Type B pancreatic cell (in vitro differentiated cells): Measurements from ENCODE around the gene REG1B. TPM values are rescaled to one million over a fixed set of nuclear protein-coding genes. Genes with fewer than 3 reads are reported as not detected.

ENCODE experiments used
- DNase-seq: peaks from one replicate; pipeline ENCODE4 v3.0.0; 2021; ENCODE audit warnings: mixed read lengths; ENCODE audit not compliant: unreplicated experiment; ENCODE audit errors: extremely low spot score
- H3K27ac Mint-ChIP-seq: 2 replicates; pipeline ENCODE4 v1.8.0; 2021; ENCODE audit warnings: mild to moderate bottlenecking, mixed read lengths
- H3K27me3 Mint-ChIP-seq: 2 replicates; pipeline ENCODE4 v1.8.0; 2021; ENCODE audit warnings: mixed read lengths
- H3K36me3 Mint-ChIP-seq: 2 replicates; pipeline ENCODE4 v1.8.0; 2021; ENCODE audit warnings: mixed read lengths
- H3K4me1 Mint-ChIP-seq: one replicate; pipeline ENCODE4 v1.8.0; 2021; ENCODE audit warnings: mixed read lengths; ENCODE audit not compliant: unreplicated experiment
- H3K4me3 Mint-ChIP-seq: 2 replicates; pipeline ENCODE4 v1.8.0; 2021; ENCODE audit warnings: mild to moderate bottlenecking, mixed read lengths
- H3K9me3 Mint-ChIP-seq: 2 replicates; pipeline ENCODE4 v1.8.0; 2021; ENCODE audit warnings: mixed read lengths
- total RNA-seq: library from RNA; stranded (reverse); gene quantifications from 2 replicates; pipeline ENCODE4 v1.2.1, GENCODE V29; 2021; ENCODE audit warnings: low replicate concordance
- TF ChIP-seq, protein P1 (sequence below): fragments of 200-600 bp; sonication (generic); conservative IDR thresholded peaks from 2 replicates; pipeline ENCODE4 v1.5.0; 2021; ENCODE audit warnings: antibody characterized with exemption, mild to moderate bottlenecking

Gene REG1B
- total RNA-seq, 1 donor from 2014 or later, result not detected

DNA sequence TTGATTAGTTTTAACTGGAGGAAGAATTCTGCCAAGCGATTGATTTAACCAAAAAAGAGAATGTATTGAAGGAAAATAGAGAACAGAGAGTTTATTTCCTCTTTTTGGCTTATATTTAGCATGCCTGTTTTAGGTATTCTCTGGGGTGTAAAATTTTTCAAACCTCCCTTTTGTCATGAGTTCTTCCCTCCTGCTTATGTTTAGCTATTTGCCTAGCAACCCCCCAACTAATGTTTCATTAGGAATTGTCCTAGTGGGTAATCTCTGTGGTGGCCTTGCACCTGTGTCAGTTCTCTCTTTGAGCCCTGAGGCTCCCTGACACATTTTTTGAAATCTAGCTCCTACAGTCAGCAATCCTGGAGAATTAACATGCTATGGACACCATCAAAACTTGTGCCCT, 12.5 kb upstream of the REG1B start:
- TF ChIP-seq, protein P1, sequence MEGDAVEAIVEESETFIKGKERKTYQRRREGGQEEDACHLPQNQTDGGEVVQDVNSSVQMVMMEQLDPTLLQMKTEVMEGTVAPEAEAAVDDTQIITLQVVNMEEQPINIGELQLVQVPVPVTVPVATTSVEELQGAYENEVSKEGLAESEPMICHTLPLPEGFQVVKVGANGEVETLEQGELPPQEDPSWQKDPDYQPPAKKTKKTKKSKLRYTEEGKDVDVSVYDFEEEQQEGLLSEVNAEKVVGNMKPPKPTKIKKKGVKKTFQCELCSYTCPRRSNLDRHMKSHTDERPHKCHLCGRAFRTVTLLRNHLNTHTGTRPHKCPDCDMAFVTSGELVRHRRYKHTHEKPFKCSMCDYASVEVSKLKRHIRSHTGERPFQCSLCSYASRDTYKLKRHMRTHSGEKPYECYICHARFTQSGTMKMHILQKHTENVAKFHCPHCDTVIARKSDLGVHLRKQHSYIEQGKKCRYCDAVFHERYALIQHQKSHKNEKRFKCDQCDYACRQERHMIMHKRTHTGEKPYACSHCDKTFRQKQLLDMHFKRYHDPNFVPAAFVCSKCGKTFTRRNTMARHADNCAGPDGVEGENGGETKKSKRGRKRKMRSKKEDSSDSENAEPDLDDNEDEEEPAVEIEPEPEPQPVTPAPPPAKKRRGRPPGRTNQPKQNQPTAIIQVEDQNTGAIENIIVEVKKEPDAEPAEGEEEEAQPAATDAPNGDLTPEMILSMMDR, result no peak
- DNase-seq, result no peak
- no peaks in the 10 kb centered on the region for H3K27me3 Mint-ChIP-seq
- H3K9me3 Mint-ChIP-seq, result peaks cover 8% of the 10 kb centered on the region
- H3K36me3 Mint-ChIP-seq, result no peaks in the 10 kb centered on the region
- no peak overlapping the region for H3K4me3 Mint-ChIP-seq
- H3K4me1 Mint-ChIP-seq, result peaks cover 5% of the 10 kb centered on the region
- no peak overlapping the region for H3K27ac Mint-ChIP-seq

DNA sequence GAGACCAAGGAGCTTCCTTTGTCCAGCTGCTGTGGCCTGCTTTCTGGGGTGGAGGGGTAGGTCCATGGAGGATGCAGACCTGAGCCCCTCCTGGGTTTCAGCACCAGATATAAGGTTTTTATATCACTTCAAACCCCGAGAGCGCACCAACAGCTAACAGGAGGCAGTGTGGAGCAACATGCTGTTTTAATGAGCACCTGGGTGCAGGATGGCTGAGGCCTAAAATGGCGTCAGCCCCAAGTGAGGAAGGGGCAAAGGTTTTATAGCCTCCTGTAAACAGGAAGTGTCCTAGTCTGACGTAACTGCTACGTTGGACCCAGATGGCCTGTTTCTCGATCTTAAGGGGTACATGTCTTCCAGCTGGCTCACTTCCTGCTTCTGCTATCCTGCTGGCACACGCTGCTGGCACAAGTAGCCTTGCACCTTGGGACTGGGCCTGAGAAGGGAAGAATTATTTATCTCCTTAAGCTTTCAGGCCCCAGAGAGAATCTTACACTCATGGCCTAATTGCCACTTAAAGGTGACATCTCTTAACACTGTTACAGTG, 11.4 kb upstream of the REG1B start:
- H3K27me3 Mint-ChIP-seq, result no peaks in the 10 kb centered on the region
- peaks cover 8% of the 10 kb centered on the region for H3K9me3 Mint-ChIP-seq
- H3K4me1 Mint-ChIP-seq, result peaks cover 5% of the 10 kb centered on the region
- H3K36me3 Mint-ChIP-seq, result no peaks in the 10 kb centered on the region
- no peak overlapping the region for H3K27ac Mint-ChIP-seq
- TF ChIP-seq, protein P1, result no peak
- no peak overlapping the region for H3K4me3 Mint-ChIP-seq
- no peak for DNase-seq

DNA sequence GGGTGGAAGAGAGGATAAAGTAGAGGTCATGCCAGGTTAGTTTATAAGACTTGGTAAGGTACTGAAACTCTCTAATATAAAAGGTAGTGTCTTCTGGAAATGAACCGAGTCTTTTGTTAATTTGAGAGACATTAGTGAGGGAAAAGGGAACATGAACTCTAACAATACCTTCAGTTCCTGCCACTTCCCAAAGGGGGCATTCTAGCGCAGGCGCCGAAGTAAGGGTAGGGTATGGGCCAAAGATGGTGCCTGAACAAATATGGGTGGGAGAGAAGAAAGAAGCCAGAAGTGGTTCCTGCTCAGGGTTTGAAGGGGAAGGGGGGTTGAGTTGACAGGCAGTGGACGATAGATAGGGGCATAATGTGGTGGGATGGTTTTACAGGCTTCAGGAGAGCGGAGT, 10.1 kb upstream of the REG1B start:
- Mint-ChIP-seq H3K27ac (no peak overlapping the region), H3K9me3 (peaks cover 8% of the 10 kb centered on the region), H3K4me1 (peaks cover 5% of the 10 kb centered on the region), H3K36me3 (no peaks in the 10 kb centered on the region), H3K27me3 (no peaks in the 10 kb centered on the region), H3K4me3 (no peak overlapping the region)
- TF ChIP-seq, protein P1, result no peak
- no peak for DNase-seq

DNA sequence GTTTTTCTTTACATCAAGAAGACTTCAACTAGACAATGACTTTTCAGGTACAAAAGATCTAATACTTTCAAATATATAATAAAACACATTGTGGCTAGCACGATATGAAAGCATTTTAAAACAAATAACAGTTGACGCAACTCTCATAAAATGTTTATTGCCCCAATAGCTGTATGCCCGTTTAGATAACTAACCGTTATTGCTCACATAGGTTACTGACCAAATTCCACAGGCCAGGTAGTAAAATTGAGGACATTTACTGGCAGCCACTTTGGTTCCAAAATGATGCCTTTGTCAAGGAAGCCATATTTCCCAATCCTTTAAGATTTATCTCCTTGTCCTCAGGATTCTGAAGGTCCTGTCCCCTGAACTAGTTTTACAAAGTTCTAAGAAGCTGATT, 2.9 kb upstream of the REG1B start:
- H3K36me3 Mint-ChIP-seq, result no peaks in the 10 kb centered on the region
- no peaks in the 10 kb centered on the region for H3K9me3 Mint-ChIP-seq
- H3K4me1 Mint-ChIP-seq, result no peaks in the 10 kb centered on the region
- H3K27ac Mint-ChIP-seq, result no peak overlapping the region
- peaks cover 7% of the 10 kb centered on the region for H3K27me3 Mint-ChIP-seq
- no peak overlapping the region for H3K4me3 Mint-ChIP-seq
- TF ChIP-seq, protein P1, result no peak
- DNase-seq, result no peak

DNA sequence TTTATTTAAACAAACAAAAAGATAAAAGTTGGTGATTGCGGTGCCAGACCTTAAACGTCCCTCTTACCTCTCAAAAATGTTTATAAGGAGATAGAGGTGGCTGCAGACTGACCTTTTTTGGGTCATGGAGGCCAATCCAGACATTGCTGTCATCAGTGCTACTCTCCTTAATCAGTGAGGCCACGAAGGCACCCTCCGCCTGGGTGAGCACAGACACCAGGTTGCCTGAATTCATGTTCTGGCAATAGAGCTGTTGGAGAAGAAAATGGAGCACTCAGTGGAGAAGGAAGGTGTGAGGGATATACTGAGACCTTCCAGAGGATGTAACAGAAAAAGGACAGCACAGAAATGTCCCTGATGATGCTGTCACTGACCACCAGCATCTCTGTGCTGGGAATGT, 1.5 kb downstream of the REG1B start:
- no peaks in the 10 kb centered on the region for H3K9me3 Mint-ChIP-seq
- H3K4me3 Mint-ChIP-seq, result no peak overlapping the region
- H3K36me3 Mint-ChIP-seq, result no peaks in the 10 kb centered on the region
- TF ChIP-seq, protein P1, result no peak
- no peaks in the 10 kb centered on the region for H3K4me1 Mint-ChIP-seq
- H3K27ac Mint-ChIP-seq, result peak overlapping the region; percentile 33
- H3K27me3 Mint-ChIP-seq, result peaks cover 10% of the 10 kb centered on the region
- DNase-seq, result no peak

DNA sequence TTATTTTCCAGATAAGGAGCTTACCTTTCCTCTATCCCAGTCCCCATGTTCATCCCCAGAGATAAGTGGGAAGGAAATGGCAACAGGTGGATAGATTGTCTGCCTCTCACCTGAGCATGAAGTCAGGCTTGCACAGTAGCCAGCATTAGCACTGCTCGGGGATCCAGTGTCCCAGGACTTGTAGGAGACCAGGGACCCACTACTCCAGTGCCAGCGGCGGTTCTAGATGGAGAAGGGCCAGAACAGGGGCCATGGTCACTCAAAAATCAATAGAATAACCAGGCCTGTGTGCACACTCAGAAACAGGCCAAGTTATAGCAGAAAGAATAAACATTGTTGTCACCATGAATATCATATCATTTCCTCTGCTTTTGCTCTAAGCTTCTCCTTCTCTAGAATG, 2.4 kb downstream of the REG1B start:
- H3K27me3 Mint-ChIP-seq, result peaks cover 10% of the 10 kb centered on the region
- H3K27ac Mint-ChIP-seq, result no peak overlapping the region
- no peak for DNase-seq
- H3K9me3 Mint-ChIP-seq, result no peaks in the 10 kb centered on the region
- H3K4me3 Mint-ChIP-seq, result no peak overlapping the region
- no peaks in the 10 kb centered on the region for H3K36me3 Mint-ChIP-seq
- no peaks in the 10 kb centered on the region for H3K4me1 Mint-ChIP-seq
- TF ChIP-seq, protein P1, result no peak
